GM18520 (cell line): ENCODE data around the gene SAMD4A.

Source experiments
- ATAC-seq: cut with Tn5 transposase; IDR thresholded peaks from one replicate; pipeline ENCODE4 v1.9.1; 2021; ENCODE audit not compliant: unreplicated experiment

SAMD4A gene

DNA sequence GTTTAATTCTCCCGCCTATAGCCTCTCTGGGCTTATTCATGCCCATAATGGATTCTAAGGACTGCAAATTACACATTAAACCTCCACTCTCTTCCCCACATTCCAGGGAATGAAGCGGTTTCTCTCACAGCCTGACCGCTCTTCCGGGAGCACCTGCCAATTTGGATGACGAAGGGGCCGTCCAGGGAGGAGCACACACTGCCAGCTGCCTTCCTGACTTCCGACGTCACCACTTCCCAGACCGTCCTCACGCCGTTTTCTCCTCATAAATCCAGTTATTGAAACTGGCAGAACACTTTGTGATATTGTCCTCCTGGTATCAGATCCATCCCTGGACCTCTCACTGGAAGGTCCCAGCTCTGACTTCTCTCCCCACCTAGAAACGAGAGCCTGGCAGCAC, 248.1 kb downstream of the SAMD4A start:
- ATAC-seq = no peak

GRCh38 chr14:54815515-54815914, 248.6 kb downstream of the SAMD4A start:
- no peak for ATAC-seq

GRCh38 chr14:54816450-54816849, 249.5 kb downstream of the SAMD4A start:
- ATAC-seq = no peak

DNA sequence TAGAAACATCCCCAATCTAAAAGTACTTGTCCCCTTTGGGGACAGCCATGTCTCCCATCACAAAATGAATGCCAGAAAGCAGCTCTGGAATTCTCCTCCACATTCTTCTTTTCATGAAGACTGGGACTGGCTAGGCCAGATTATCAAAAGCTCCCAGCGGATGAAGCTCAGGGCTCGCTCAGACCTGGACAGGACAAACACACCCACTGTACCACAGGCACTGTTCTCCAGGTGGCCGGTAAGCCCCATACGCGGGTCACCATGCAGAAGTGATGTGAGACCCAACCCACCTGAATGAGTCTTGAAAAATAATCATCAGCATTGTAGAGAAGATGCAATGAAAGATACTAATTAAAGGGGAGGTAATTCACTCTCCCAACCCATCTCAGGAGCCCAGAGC, 250.6 kb downstream of the SAMD4A start:
- no peak for ATAC-seq

- no peak for ATAC-seq
Observed at GRCh38 chr14:54818201-54819133, 251.5 kb downstream of the SAMD4A start.

- no peak for ATAC-seq
Observed at GRCh38 chr14:54822685-54823084, 255.8 kb downstream of the SAMD4A start.

DNA sequence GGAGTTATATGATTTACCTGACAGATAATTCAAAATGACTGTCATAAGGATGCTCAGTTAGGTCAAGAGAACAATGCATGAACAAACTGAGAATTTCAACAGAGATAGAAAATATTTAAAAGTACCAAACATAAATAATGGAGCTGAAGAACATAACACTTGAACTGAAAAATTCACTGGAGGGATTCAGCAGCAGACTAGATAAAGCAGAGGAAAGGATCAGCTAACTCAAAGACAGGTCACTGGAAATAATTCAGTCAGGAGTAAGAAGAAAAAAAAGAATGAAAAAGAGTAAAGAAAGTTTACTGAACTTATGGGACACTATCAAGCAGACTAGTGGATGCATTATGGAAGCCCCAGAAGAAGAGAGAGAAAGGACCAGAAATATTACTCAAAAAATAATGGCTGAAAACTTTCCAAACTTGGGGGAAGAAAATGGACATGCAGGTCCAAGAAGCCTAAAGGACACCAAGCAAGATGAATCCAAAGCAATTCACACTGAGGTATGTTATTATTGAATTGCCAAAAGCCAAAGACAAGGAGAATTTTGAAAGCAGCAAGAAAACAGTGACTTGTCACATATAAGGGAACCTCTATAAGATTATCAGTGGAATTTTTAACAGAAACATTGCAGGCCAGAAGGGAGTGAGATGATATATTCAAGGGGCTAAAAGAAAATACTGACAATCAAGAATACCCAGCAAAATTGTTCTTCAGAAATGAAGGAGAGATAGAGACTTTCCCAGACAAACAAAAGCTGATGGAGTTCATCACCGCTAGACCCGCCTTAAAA, 257.0 kb downstream of the SAMD4A start:
- no peak for ATAC-seq

GRCh38 chr14:54828037-54828436, 261.1 kb downstream of the SAMD4A start:
- no peak for ATAC-seq

DNA sequence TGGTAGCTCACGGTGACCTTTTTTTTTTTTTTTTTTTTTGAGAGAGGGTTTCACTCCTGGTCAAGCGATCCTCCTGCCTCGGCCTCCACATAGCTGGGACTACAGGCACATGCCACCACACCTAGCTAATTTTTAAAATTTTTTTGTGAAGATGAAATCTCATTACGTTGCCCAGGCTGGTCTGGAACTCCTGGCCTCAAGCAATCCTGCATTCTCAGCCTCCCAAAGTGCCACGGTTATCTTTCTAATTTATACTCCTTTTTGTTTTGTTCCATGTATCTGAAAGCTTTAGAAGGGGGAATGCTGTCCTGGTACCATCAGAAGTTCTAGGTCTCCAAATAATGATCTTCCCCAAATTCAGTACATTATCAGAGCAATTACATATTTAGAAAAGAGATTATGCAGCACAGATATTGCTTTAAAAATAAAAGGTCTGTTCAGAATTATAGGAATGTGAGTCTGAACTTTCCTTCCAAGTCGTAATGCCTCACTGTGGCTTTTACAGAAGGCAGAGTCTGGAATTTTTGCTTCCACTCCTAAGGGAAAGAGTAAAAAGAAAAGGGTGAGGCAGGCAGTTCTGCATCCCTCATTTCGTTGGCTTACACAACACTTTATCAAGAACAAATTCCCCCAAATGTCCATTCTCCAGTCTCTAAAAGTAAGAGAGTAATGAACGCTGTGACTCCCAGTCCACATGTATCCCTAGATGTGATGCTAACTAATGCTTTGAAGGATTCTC, 262.7 kb downstream of the SAMD4A start:
- ATAC-seq = no peak

DNA sequence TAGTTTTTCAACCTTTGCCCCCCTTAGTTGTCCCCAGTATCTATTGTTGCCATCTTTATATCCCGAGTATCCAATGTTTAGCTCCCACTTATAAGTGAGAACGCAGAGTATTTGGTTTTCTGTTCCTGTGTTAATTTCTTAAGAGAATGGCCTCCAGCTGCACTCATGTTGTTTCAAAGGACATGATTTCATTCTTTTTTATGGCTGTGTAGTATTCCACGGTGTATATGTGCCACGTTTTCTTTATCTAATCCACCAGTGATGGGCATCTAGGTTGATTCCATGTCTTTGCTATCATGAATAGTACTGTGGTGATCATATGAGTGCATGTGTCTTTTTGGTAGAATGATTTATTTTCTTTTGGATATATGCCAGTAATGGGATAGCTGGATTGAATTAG, 263.7 kb downstream of the SAMD4A start:
- no peak for ATAC-seq

DNA sequence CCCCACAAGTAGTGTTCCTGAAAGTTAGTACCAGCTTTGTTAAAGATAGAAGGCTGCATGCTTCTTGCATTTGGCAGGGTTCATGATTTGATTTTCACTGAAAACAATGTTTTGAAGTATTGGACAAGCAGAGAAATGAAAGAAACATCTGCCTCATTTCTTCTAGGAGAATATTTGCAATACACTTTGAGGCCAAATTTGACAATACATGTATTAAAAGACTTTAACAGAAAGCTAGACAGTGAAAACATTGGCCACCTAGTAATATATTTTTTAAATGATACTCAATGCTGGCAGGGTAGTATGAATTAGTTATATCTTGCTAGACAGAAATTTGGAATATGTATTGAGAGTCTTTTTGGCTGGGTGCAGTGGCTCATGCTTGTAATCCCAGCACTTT, 267.2 kb downstream of the SAMD4A start:
- no peak for ATAC-seq

- ATAC-seq = no peak
Observed at GRCh38 chr14:54834727-54835126, 267.8 kb downstream of the SAMD4A start.

- ATAC-seq = no peak
Observed at GRCh38 chr14:54836231-54836630, 269.3 kb downstream of the SAMD4A start.

DNA sequence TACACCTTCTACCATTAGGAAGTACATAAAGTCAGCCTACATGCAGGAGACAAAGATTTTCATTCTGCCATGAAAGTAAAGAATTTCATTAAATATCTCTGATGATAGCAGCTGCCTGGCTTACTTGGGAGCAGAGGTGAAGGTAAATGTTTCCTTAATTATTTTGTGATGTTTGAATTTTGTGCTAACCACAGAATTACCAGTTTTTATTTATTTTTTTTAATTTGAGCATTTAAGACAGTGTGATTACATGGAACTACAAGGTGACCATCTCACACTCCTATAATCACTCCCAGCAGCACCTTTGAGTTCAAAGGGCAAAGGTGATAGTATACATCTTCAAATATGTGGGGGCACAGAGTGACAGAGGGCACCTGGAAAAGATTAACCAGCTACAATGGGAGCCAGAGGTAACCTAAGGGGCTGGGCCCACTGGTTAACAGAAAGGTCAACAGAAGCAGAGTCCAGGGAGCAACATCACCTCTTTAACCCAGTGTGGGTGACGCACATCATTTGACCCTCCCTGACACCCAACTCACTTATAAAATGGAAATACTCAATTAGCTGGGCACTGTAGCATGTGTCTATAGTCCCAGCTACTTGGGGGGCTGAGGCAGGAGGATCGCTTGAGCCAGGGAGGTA, 270.7 kb downstream of the SAMD4A start:
- no peak for ATAC-seq

- ATAC-seq = no peak
Observed at GRCh38 chr14:54838931-54839512, 272.1 kb downstream of the SAMD4A start.

- no peak for ATAC-seq
Observed at GRCh38 chr14:54839701-54840119, 272.8 kb downstream of the SAMD4A start.

DNA sequence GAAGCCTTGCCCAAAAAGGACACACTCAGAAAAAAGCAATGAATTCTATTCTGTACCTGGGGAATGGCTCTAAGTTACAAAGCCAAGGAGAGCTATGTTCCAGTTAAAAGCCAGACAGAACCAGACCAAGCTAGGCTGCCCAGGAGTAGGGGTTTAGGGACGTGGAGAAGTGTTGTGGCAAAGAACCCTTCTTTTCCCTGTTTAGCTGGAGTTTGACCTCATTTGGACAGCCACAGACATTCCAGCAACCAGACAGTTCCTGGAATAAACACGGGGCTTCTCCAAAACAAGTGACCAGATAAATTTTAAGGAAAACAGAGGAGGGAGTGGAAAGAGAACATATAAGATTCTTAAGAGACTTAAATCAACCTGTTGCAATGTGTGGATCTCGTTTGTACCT, 273.4 kb downstream of the SAMD4A start:
- no peak for ATAC-seq

GRCh38 chr14:54840798-54841197, 273.9 kb downstream of the SAMD4A start:
- no peak for ATAC-seq
